Dedifferentiated amniotic fluid mesenchymal stem cell (primary cell): ENCODE data around the gene ZNF626.
A peak's percentile ranks its signal among the peaks of the same experiment; 100 is the strongest.
"Not testable (repeated sequence)": the region's sequence is repeated elsewhere in the genome, so short reads cannot be mapped to it uniquely, and the experiment has no call there.

Experiments used
- DNase-seq: peaks from one replicate; pipeline ENCODE4 v3.0.0-alpha.2; 2016; ENCODE audit errors: extremely low spot score

ZNF626 gene

DNA sequence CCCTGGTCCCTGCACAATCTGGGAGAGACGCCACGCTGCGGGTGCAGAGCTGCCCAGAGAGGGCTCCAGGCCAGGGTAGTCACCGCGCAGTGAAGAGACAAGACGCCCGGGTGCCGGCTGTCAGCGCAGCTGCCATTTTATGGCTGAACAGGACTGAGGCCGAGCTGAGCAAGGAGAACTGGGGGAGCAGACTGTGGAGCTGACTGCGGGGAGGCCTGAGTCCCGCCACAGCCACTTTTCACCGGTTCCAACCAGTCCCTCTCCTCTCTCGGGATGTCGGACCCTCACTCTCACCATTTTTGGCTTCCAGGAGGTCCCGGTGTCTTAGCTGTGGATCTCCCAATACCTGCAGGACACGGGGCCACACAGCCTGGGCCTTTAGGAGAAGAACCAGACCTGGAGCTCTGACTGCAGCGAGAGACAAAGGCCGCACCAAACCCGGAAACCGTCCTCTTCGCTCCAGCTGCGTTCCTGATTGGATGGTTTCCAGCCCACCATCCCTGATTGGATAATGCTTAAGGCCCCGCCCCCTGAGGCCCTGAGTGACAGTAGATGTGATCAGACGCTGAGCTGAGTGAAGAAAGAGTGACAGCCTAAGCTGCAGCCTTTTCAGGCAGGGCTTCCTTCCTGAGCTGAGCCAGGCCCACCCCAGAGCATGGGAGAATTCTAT lies at the start of gene ZNF626:
Gene ZNF626, minus strand, starts transcription at position 422 of the 670 bp plus-strand sequence. Its CDS starts 125 bp downstream, at position 297.
- DNase-seq = peak; percentile 90

DNA sequence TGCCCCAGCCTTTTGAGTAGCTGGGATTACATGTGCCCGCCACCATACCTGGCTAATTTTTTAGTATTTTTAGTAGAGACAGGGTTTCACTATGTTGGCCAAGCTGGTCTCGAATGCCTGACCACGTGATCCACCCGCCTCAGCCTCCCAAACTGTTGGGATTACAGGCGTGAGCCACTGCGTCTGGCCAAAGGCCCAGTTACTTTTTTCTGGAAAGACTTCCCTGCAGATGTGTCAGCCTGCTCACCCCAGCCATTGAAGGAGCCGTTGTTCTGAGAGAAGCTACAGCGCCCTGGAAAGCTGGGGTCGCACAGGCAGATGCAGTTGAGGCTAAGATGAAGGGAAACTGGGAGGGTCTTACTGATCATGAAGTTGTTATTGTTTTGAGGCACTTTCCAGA lies 7.9 kb upstream of the ZNF626 start:
- DNase-seq = no peak

DNA sequence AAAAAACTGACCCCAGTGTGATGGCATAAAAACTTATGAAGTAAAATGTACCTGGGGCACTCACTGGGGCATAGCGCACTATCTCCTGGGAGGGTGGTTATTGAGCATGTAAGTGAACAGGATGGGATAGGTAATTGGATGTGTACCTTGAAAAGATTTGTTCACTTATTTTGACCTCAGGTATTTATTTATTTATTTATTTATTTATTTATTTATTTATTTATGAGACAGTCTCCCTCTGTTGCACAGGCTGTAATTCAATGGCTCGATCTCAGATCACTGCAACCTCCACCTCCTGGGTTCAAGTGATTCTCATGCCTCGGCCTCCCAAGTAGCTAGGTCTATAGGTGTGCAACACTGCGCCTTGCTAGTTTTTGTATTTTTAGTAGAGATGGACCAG lies 5.9 kb upstream of the ZNF626 start:
- no peak for DNase-seq

DNA sequence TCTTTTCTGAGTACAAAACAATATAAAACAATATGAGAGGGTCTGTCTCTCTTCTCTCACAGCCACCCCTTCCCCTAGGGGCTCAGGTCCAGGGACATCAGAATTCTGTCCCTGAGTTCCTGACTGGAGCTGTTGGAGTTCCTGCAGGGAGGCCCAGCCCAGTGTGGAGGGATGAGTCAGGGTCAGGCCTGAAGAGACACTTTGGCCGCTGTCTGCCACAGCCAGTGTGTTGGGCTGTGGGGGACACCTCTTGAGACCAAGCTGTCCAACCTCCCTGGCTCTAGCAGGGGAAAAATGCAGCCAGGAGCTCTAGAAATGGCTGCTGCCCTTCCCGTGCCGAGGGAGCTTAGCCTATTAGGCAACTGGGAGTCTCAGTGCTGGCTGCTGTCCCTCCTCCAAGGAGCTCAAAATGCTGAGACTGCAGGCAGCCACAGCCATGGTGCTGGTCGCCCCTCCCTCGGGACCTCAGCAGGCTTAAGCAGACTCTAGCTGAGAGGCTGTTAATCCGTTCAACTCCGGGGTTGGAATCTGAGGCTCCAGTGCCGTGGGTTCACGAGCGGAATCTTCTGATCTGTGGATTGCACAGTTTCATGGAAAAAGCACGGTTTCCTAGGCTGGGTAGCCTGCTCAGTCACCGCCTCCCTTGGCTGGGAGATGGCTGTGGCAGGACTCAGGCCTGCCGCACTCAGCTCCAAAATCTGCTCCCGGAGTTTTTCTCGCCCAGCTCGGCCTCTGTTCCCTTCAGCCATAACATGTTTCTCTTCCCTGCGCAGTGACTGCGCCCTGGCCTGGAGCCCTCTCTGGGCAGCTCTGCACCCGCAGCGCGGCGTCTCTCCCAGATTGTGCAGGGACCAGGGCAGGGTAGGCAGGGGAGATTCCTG lies 3.8 kb upstream of the ZNF626 start:
- DNase-seq = no peak

DNA sequence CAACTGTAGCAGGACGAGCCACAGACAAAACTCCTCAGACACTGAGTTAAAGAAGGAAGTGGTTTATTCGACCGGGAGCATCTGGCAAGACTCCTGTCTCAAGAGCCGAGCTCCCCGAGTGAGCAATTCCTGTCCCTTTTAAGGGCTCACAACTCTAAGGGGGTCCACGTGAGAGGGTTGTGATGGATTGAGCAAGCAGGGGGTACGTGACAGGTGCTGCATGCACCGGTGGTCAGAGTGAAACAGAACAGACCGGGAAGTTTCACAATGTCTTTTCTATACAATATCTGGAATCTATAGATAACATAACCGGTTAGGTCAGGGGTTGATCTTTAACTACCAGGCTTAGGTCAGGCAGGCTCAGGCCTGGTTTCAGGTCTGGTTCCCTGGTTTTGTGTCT lies 3.1 kb upstream of the ZNF626 start:
- not testable (repeated sequence) for DNase-seq

DNA sequence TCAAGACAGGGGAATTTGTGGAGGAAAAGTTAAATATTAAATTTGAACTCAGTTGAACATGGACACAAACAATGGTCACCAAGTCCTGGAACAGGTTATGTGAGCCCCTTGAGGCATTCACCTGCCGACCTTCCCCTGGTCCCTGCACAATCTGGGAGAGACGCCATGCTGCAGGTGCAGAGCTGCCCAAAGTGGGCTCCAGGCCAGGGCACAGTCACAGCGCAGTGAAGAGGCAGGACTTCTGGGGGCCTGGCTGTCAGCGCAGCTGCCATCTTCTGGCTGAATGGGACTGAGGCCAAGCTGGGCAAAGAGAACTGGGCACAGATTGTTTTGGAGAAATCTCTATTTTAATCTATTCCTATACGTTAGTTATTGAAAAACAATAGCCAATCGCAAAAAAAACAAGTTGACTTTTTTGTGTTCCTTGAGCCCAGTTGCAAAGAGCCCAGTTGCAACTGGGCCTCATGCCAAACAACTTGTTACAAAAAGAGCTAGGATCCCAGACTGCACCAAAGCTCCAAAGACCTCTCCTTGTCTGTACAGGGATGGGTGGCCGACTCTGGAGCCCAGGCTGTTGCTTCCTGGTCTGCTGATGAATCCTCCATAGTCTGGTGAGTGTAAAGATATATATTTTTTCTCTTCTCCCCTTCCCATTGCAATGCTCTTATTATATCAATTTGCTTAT lies 1.2 kb upstream of the ZNF626 start:
- no peak for DNase-seq

DNA sequence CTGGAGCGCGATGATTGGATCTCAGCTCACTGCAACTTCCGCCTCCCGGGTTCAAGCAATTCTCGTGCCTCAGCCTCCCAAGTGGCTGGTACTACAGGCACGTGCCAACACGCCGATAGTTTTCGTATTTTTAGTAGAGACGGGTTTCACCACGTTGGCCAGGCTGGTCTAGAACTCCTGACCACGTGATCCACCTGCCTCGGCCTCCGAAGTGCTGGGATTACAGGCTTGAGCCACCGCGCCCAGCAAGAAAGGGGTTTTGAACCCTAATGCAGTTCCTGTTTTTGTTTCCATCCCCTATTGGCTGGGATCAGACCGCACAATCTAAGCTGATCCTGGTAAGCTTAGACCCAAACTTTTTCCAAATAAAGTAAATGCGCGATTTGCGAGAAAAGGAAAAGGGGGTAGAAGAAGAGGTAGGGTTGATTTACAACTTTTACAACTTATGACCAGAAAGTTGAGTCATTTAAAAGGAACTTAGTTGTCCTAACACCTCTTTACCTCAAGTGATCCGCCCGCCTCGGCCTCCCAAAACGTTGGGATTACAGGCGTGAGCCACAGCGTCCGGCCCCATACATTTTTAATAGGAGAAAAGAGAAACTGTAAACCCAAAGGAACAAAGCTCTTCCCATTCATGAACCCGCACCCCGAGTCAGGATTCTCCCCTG lies 764 bp downstream of the ZNF626 start:
- no peak for DNase-seq

DNA sequence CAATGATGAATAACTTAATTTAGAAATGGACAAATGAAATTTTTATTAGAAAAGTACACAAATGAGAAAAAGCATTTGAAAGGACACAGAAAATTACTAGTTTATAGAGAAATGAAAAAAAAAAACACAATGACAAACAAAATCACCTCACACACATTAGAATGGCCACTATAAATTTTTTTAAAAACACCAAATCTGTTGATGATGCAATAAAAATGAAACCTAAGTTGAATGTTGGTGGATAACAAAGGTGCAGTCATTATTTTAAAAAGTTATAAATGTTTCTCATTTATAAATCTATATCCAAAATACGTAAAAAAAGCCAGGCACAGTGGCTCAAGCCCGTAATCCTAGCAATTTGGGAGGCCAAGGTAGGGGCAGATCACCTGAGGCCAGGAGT lies 20.8 kb downstream of the ZNF626 start:
- no peak for DNase-seq

DNA sequence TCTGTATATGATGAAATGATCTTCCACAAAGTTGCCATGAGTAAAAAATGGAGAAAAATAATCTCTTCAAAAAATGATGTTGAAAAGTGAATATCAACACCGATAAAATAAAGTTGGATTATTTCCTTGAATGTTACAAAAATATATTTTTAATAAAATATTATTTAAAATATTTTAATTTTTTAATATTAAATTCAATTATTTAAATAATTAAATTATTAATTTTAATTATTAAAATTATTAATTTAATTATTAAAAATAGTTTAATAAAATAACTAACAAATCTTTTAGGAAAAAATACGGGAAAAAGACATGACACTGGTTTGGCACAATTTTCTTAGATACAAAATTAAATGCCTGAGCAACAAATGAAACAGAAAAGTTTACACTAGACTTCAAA lies 21.3 kb downstream of the ZNF626 start:
- no peak for DNase-seq

DNA sequence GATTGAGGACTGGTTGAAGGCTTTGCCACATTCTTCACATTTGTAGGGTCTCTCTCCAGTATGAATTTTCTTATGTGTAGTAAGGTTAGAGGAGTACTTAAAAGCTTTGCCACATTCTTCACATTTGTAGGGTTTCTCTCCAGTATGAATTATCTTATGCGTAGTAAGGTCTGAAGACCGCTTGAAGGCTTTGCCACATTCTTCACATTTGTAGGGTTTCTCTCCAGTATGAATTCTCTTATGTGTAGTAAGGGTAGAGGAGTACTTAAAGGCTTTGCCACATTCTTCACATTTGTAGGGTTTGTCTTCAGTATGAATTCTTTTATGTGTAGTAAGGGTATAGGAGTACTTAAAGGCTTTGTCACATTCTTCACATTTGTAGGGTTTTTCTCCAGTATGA lies 36.8 kb downstream of the ZNF626 start:
- not testable (repeated sequence) for DNase-seq

DNA sequence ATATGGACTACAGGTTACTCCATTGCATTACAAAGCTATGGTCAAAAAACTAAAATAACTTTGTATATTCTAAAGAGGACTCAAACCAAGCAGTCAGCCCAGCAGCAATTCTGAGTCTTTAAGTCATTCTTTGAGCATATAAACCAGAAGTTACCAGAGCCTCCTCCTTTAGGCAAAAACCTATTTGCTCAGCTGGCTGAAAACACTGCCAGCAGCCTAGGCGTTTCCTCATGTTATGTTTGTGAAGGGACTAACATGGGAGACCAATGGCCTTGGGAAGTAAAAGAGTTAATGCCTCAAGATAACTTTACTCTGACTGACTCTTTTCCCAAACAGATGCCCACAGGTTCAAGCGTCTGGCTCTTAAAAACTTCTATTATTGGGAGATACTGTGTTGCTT lies 45.3 kb downstream of the ZNF626 start:
- DNase-seq = no peak

DNA sequence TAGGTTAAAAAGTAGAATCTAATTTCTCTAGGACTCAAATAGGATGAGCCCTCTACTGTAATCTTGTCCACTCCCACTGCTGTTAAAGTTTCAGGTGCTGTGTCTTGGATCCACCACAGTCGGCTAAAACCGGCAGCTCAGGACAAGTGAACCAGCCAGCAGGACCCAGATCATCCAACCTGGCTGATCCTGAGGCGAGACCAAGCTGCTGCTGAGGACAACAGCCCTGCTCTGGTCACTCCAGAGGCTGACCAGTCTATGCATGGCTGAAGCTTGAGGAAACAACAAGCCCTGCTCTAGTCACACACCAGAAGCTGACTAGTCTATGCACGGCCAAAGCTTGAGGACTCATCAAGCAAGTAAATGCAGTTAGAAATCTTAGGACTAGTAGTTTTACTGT lies 46.4 kb downstream of the ZNF626 start:
- DNase-seq = not testable (repeated sequence)

DNA sequence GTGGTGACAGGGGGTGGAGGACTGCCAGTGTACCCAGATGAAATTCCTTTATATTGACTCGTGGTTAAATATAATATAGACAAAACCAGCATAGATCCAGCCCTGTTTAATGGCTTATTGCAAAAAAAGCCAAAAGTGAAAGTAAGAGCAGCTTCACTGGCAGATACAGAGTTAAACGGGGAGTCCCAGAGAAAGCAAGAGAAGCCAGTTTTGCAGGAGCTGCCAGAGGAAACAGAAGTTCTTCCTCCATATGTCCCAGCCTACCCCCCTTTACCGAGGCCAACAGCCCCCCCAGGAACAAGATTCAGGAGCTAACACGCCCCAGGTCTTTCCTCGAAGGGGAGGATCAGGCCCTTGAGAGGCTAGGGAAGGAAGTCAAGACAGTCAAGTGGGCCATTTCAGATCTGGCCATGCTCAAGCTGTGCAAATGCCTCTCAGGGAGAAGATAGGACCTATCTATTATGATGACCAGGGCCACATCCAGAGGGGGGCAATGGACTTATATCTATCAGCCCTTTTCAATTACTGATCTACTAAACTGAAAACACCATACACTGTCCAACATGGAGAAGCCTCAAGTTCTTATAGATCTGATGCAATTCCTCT lies 48.6 kb downstream of the ZNF626 start:
- DNase-seq = no peak

DNA sequence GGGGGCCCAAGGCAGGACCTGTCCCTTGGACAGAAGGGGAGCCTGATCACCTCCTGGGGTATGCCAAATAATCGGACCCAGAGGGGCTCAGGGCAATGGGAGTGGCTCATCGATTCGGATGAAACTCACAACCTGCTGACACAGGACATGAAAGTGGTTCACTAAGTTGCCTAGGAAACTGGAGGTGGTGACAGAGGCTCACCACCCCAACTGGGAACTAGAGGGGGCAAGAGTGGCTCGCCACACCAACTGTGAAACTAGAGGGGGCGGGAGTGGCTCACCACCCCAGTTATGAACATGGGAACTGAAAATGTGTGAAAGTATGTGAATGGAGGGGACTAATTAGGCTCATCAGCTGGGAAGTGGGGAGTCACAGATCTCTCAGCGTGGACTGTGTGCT lies 49.5 kb downstream of the ZNF626 start:
- no peak for DNase-seq

DNA sequence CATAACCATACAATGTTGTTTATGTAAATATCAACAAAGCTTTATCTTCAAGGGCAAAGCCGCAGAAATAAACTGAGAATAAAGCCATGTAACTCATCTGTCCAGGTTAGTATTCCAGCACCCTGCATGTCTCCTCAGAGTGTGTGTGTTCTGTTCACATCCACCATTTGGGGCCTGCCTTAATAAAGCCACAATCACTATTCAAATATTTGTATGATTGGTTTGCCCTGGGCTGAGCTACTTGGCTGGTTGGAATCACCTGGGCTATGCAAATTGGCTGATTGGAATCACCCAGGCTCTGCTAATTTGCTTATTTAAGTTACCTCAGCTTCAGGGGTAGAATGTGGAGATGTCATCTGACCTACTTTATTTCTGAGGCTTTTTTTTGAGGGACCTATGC lies 53.4 kb downstream of the ZNF626 start:
- DNase-seq = no peak
